ENCODE results near the gene CBX7.
A peak's percentile ranks its signal among the peaks of the same experiment; 100 is the strongest.
"Not testable (repeated sequence)": the region's sequence is repeated elsewhere in the genome, so short reads cannot be mapped to it uniquely, and the experiment has no call there.

Gene CBX7

DNA sequence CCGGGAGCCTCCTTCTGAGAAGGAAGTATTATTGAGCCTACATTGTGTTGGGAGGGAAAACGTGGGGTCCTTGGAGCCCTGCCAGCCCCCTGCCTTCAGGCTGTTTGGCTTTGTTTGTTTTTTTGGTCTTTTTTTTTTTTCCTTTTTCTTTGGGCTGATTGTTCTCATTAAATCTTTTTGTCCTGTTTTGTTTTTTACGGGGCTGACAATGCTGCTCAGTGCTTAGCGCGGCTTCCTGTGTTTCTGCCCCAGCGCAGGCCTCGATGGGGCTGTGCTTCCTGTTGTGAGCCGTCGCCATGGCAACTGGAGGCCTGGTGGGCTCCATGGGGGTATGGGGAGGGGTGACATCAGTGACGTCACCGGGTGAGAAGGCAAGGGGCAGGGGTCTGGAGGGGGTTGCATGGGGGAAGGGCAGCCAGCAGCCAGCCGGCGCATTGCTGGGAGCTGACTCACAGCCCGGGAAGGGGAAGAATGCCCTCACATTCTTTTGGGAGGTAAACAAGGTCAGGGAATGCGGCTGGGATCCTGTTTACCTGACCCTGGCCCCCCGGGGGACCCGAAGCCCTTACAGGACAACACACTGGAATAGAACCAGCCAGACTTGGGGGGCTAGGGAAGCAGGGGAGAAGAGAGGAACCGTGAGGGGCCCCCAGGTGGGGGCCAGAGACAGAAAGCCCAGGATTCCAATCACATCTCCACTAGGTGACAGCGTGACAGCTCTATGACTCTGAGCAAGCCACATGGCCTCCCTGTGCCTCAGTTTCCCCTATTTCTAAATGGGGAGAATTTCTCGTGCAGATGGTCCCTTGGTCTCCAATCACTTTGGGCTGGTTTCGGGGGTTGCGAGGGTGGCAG lies 22.2 kb upstream of the CBX7 start:
- DNase-seq (ENCODE audit: low read depth in 2 of 2) = peak in 1 of 2 experiments; percentile 31

DNA sequence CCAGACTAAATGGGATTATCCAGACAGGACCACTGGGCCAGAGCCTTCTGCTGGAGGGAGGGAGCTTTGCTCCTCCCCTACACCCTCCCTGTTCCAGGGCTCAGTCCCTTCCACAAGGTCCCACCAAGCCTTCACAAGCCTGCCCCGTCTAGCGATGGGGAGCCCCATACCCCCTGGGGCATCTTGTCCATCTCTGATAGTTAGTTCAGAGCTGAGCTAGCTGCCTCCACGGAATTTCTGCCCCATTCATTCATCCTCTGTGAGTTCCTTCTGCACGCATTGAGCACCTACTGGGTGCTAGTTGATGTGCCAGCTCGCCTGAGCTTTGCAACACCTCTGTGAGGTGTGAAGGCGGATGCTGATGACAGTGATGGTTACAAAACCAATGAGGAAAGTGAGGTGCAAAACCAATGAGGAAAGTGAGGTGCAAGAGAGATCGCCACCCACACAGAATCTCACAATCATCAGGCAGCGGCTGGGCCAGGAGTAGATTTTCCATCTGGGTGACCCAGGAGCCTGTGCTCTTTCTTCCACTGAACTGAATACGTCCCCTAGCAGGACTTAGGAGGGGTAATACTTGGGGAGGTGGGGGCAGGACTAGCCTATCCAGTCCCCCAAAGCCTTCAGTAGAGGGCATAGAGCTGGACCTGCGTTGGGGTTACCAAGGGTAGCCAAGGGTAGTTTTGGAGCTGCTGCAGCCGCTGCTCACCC lies 21.5 kb upstream of the CBX7 start:
- no peak for DNase-seq (ENCODE audit: low read depth in 2 of 2)

DNA sequence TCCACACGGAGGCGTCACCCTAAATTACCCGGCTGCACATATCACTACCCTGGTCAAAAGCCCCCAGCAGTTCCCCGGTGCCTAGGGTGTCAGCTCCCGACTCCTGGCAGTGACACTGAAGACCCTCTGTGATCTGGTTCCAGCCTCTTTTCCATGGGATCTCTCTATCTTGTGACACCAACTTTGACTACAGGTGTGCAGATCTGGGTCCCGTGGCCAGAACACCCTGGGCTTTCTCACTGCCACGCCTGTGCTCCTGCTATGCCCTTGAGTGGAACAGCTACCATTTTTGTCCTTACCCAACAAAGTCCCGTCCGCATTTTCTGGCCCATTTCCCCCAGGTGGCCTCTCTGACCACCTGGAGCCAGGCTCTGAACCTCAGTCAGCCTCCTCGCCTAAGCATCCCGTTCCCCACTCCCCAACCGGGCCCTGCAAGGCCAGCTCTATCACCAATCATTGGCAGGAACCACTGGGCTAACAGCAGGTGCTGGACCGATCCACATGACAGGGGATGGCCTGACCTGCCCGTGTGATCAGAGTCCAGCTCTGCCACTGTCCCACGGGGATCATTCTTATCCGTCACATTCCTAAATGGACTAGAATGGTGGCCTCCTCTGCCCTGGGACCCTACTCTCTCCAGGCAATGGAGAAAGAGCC lies 20.7 kb upstream of the CBX7 start:
- DNase-seq (ENCODE audit: low read depth in 2 of 2) = no peak

DNA sequence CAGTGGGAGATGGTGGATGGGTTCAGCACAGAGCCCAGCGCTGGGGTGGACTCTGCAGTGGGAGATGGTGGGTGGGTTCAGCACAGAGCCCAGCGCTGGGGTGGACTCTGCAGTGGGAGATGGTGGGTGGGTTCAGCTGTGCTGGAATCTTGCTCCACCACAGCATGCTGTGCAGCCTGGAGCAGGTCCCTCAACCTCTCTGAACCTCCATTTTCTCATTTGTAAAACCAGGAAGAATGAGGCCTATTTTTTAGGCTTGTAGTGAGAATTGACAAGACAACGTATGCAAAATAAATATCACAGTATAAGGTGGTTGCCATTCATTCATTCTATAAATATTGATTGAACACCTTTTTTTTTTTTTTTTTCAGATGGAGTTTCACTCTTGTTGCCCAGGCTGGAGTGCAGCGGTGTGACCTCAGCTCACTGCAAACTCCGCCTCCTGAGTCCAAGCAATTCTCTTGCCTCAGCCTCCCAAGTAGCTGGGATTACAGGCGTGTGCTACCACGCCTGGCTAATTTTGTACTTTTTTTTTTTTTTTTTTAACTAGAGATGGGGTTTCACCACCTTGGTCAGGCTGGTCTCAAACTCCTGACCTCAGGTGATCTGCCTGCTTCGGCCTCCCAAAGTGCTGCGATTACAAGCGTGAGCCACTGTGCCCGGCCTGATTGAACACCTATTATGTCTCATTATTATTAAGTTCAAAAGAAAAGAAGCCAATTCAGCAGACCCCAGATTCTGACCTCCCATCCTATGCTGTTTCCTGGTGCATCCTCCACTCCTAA lies 20.0 kb upstream of the CBX7 start:
- not testable (repeated sequence) for DNase-seq (ENCODE audit: low read depth in 2 of 2)

DNA sequence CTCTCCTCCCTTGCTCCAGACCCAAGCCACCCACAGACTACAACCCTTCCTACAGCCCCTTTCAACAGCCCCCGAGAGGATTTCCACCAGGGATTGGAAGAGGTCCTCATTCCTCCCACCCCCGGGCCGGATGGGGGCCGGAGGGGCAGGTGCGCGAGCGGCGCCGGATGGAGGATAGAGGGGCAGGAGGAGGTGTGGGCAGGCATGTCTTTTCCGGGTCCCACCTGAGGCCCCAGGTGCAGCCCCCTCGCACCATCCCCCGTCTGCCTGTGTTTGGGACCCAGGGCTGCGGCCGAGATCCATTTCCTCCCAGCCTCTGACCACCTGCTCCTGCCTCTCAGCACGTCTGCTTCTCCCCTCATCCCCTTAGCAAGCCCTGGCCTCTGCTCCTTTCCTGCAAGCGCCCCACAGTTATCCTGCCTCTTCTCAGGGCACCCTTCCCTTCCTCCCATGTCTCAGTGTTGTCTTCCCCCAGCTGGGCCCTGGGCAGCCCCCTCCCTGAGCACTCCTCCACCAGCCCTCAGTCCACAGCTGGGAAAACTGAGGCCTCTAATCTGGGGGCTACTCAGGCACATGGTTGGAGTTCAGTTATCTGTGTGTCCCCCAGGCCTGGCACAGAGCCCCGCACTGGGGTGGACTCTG lies 19.3 kb upstream of the CBX7 start:
- DNase-seq (ENCODE audit: low read depth in 2 of 2) = no peak

DNA sequence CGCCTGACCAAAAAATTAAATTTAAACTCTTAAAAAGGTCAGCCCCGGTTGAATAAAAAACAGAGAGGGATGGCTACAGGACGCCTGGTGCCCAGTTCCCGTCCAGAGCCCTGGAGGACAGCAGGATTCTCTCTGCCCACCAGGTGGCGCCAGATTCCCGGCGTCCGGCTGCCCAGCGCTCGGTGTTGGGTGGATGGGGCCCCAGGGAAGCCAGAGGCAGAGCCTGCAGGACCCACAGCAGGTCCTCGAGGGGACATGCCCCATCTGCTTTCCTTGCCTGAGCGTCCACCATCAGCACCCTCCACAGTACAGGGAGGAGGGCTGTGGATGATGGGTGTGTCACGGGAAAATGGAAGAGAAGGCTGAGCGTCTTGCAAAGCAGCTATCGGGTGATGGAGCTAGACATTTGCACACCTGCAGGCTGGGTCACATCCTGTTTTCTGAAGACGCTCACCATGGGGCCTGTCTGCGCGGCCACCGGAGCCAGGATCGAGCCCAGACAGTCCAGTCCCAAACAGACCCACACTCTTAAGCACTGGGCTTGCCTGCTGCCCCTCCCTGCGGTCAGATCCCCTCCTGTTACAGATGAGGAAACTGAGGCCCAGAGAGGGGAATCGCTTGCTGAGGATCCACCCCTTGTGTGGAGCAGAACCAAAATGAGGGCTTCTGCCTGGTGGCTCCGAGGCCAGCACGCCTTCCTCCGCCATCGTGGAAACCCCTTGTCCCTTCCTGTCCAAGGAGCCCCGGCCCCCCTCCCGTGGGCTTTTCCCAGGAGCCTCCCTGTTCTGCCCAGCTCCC lies 18.5 kb upstream of the CBX7 start:
- peak; percentile 70 to 78 for DNase-seq (ENCODE audit: low read depth in 2 of 2)

DNA sequence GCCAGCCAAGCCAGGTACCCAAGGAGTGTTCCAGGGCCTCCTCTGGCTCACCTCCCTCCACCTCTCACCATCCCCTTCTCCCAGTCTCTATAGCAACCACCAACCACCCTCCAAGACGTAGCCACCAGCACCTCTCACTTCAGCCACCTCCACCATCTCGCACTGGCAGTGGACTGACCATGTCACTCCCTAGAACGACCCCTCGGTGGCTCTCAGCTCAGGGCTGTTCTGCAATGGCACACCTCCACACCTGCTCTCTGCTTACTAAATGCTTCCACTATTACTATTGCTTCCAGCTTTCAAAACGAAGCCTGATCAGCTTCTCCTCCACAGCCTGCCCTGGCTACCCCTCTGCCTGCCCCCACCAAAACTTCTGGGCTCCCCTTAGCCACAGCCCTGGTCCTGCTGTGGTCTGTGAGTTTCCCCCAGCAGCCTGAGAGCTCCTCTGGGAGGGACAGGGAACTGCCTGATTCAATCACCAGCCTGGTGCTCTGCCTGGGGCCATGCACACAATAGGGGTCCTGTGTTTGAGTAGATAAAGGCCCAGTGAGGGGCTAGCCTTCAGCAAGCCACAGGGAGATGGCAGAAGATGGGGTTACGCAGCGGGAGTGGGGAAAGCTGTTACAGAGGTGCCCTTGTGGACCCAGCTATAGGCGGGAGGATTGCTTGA lies 17.5 kb upstream of the CBX7 start:
- DNase-seq (ENCODE audit: low read depth in 2 of 2) = no peak

DNA sequence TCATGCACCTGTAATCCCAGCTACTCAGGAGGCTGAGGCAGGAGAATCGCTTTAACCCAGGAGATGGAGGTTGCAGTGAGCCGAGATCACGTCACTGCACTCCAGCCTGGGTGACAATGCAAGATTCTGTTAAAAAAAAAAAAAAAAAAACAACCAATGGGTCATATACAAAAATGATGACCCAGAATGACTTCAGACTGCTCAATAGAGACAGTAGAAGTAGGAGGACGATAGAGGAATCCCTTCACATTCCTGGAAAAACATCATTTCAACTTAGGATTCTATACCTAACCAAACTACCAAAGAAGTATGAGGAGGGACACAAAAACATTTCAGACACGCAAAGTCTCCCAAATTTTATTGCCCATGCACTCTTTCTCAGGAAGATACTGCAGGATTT lies 14.1 kb upstream of the CBX7 start:
- no peak for DNase-seq (ENCODE audit: low read depth in 2 of 2)

DNA sequence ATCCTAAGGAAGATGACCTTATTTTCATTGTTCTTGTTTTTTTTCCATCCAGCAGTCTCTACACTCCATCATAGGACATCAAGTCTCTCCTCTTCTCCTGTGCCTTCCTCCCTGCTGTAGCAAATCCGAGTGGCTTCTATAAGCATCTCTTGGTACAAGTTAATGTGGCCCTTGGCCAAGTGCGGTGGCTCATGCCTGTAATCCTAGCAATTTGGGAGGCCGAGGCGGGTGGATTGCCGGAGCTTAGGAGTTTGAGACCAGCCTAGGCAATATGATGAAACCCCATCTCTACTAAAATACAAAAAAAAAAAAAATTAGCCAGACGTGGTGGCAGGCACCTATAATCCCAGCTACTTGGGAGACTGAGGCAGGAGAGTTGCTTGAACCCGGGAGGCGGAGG lies 3.6 kb upstream of the CBX7 start:
- not testable (repeated sequence) for DNase-seq (ENCODE audit: low read depth in 2 of 2)

DNA sequence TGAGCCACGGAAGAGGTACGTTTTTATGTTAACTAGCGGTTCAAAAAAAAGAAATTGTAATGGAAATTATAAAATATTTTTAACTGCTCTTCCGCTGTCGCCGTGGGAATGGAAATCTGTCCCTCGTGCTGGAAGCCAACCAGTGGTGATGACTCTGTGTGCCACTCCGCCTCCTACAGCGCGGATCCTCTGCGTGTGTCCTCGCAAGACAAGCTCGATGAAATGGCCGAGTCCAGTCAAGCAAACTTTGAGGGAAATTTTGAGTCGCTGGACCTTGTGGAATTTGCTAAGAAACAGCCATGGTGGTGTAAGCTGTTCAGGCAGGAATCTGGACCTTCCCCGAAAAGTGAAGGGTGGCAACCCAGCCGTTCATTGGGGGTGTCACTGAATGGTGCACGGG lies 2.9 kb upstream of the CBX7 start:
- DNase-seq (ENCODE audit: low read depth in 2 of 2) = no peak

DNA sequence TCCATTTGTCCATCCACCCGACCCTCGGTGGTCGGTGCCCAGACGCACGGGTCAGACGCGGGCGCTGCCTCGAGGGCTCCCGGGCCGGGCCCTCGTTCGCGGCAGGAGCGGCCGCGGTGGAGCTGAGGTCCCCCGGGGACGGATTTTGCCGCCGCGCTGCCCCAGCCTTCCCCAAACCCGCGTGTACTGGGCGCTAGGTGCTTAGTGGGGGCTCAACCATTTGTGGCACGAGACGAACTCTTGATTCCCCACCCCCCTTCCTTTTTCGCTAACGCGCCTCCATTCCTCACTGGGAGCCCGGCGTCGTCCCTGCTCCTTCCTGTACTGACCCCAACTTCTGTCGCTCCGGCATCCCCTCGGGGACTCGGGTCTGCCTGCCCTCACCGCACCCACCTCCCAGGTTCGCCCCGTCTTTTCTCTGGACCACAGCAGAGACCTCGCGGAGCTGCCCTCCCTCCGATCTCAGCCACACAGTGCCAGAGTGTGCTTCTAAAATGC lies 789 bp upstream of the CBX7 start:
- no peak for DNase-seq (ENCODE audit: low read depth in 2 of 2)

DNA sequence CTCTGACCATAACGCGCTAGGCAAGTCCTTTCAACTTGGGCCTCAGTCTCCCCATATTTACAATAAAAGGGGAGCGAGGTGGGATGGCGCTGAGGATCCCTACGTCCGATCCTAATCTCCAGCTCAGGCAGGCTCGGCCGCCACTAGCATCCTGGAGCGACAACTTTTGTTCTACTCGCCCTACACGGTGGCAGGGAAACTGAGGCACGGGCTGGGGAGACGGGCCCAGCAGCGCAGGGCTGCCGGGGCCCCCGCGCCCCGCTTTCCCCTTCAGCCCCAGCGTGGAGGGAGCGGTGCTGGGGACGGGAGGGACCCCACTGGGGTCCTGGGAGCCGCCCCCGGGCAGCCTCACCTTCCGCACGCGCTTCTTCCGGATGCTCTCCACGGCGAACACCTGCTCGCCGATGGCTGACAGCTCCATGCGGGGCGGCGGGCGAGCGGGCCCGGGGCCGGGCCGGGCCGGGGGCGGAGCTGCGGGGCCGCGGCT lies 413 bp downstream of the CBX7 start:
- DNase-seq (ENCODE audit: low read depth in 2 of 2) = no peak

DNA sequence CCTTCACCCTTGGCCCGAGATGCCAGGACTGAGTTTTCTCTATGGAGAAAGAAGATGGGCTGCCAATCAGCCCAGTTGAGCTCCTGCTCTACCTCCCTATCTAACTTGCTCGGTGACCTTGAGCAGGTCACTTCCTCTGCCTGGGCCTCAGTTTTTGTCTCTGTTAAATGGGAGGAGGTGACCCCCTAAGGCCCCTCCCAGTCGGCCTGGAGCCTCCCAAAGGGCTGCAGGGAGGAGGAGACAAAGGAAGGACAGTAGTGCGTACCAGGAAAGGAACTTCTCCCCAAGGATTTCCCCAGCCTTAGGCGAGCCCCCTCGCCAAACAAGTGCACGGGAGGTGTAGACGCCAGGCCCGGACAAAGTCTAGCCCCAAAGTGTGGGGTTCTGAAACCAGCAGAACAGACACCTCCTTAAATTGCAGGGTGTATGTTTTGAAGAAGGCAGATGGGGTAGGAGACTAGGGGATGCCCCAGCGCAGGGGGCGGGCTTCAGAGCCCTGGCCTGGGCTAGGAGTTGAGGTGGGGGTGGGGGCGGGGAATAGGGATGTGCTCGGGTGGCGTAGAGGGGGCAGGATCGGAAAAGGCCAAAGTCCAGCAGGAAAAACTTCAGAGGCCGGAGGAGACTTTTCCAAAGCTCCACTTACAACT lies 1.0 kb downstream of the CBX7 start:
- DNase-seq (ENCODE audit: low read depth in 2 of 2) = no peak

DNA sequence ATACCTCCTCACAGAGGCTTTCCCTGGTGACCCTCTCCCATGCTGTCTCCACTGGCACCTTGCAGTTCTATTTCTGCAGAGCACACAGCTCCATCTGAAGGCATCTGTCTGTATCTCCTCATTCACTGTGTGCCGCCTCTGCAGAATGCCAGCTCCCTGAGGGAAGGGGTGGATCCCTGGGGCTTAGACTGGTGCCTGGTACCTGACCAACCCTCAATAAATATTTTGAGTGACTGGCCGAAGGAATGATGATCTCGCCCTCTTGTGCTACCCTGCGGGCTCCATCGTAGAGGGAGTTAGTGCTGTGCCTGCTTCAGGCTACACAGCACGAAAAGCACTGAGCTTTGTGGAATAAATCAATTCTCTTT lies 1.6 kb downstream of the CBX7 start:
- no peak for DNase-seq (ENCODE audit: low read depth in 2 of 2)

DNA sequence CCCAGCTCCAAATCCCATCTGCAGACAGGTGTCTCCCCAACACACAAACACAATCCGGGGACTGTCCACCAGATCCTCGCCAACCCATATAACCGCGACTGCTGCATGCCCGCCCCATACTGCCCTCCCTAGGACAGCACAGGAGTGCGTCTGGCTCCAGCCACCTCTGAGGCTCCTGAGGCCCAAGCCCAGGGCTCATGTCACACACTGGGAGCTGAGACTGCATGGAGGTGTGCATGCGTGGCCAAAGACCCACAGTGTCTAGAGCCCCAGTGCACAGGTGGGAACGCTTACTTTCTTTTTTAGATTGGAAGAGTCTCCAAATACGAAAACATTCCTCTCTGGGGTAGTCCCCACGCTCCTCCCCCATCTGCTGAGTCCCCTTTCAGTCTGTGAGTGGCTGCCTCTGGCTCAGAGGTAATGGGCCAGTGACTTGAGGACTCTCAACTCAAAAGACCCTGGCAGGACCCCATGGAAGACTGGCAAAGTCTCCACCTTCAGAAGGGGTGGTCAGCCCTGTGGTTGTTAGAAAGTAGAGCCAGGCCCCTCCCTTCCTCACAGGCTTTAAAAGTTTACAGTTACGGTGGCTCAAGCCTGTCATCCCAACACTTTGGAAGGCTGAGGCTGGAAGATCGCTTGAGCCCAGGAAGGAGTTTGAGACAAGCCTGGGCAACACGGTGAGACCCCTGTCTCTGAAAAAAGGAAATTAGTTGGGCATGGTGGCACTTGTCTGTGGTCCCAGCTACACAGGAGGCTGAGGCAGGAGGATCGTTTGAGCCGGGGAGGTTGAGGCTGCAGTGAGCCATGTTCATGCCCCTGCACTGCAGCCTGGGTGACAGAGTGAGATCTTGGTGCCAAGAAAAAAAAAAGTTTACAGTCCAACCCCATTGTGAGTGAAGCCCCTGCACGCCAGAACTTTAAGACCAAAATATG lies 2.3 kb downstream of the CBX7 start:
- no peak for DNase-seq (ENCODE audit: low read depth in 2 of 2)

DNA sequence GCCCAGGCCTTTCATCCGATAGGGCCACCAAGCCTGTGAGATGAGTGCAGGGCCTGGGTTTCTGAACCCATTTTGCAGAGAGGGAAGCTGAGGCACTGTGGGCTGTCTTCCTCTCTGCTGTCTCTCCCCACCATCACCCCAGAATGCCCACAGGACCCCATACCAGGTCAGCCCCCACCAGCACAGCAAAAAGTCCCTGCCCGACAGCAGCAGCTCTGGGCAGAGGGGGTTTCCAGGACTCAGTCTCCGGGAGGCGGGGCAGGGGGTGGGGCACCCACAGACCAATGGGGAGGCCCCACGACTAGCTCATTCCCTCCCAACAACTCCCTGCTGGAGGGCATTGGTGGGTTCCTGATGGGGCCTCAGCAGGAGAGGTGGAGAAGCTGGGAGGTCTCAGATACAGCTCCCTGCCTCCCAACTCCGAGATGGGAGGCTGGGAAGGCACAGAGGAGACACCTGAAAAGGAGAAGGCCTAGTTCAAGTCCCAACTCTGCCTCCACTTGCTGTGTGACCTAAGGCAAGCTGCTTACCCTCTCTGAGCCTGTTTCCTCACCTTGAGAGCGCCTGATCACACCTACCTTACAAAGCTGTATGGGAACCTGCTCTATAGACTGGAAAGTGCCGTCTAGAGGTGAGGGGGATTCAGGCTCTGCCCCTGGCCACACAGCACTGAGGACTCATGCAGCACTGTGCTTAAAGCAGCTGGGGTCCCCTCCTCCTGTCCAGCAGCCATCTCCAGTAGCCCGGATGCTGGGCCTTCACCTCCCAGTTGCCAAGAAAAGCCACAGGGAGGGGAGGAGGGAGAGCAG lies 3.5 kb downstream of the CBX7 start:
- DNase-seq (ENCODE audit: low read depth in 2 of 2) = peak; percentile 24 to 57

DNA sequence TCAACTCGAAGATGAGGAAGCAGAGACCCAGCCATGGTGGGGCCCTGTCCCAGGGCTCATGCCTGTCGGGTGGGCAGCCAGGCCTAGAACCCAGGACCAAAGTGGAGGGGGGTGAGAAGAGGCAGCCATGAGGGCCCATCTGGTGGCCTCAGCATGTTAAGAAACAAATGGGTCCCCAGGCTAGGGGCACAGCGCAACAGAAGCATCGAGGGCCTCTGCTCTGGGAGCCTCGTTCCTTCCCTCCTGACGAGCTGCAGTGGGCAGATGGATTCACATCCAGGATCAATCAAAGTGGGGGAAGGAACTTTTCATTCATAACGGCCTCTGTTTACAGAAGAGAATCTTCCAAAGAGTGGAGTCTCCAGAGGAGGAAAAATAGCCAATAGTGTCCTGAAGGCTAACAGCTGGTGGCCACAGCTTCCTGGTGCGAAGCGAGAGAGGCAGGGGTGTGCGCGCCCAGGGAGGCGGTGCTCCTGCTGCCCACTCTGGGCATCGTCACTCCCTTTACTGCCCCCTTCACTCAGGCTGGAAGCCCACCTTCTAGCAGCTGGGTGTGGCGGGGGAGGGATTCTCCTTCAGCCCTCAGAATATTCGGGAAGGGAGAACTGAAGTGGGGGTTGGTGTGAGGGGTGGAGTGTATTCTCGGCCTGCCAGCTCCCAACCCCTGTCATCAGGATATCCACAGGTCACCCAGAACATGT lies 4.3 kb downstream of the CBX7 start:
- no peak for DNase-seq (ENCODE audit: low read depth in 2 of 2)
